GM12865 (cell line): Measurements from ENCODE around the gene MLLT10.
"Not testable (repeated sequence)": the region's sequence is repeated elsewhere in the genome, so short reads cannot be mapped to it uniquely, and the experiment has no call there.

Experiments
- DNase-seq: peaks from one replicate; pipeline ENCODE4 v3.0.0; 2010; ENCODE audit warnings: low read depth
- H3K4me3 ChIP-seq: 2 replicates; pipeline ENCODE4 v1.5.1; 2011; ENCODE audit warnings: mild to moderate bottlenecking, low read depth, low read length, control low read depth
- CTCF ChIP-seq: IDR thresholded peaks from 2 replicates; pipeline ENCODE4 v1.5.1; 2011; ENCODE audit warnings: low read length, control low read depth, low read depth, inconsistent platforms; ENCODE audit not compliant: insufficient read depth; ENCODE audit errors: missing control alignments

Gene MLLT10

GRCh38 chr10:21536874-21537273 lies 2.8 kb downstream of the MLLT10 start:
- no peak for DNase-seq
- no peak overlapping the region for H3K4me3 ChIP-seq
- TF ChIP-seq CTCF: no peak

- not testable (repeated sequence) for H3K4me3 ChIP-seq, DNase-seq
Measured at GRCh38 chr10:21540701-21541100, 6.7 kb downstream of the MLLT10 start.

GRCh38 chr10:21547246-21547645 lies 13.2 kb downstream of the MLLT10 start:
- DNase-seq: no peak
- no peak for TF ChIP-seq CTCF
- H3K4me3 ChIP-seq: no peak overlapping the region

- no peak for TF ChIP-seq CTCF
- no peak overlapping the region for H3K4me3 ChIP-seq
- DNase-seq: no peak
Measured at GRCh38 chr10:21552638-21553037, 18.6 kb downstream of the MLLT10 start.

- DNase-seq: no peak
- no peak overlapping the region for H3K4me3 ChIP-seq
- TF ChIP-seq CTCF: no peak
Measured at GRCh38 chr10:21556527-21556926, 22.5 kb downstream of the MLLT10 start.

GRCh38 chr10:21558984-21559383 lies 25.0 kb downstream of the MLLT10 start:
- DNase-seq, H3K4me3 ChIP-seq: not testable (repeated sequence)

- H3K4me3 ChIP-seq: no peak overlapping the region
- DNase-seq: no peak
- no peak for TF ChIP-seq CTCF
Measured at GRCh38 chr10:21570761-21571521, 36.9 kb downstream of the MLLT10 start.

GRCh38 chr10:21572578-21572977 lies 38.5 kb downstream of the MLLT10 start:
- no peak overlapping the region for H3K4me3 ChIP-seq
- no peak for DNase-seq
- no peak for TF ChIP-seq CTCF

GRCh38 chr10:21574514-21574913 lies 40.5 kb downstream of the MLLT10 start:
- DNase-seq, H3K4me3 ChIP-seq: not testable (repeated sequence)
